Activated CD8-positive, alpha-beta T cell treated with anti-CD3 and anti-CD28 coated beads for 36 hours (primary cell): ENCODE results near the gene CRMP1. TPM values are rescaled to one million over a fixed set of nuclear protein-coding genes. Genes with fewer than 3 reads are reported as not detected.

Experiments used
- ATAC-seq: fragments of 200-7000 bp; cut with Tn5 transposase; one replicate; pipeline ENCODE4 v1.10.0; 2021; ENCODE audit warnings: mild to moderate bottlenecking, moderate library complexity
- CTCF ChIA-PET: fragments of 350-600 bp; sonication (Branson Sonifier 250); formaldehyde crosslinking; loops from one replicate; lab custom pipeline; 2021; ENCODE audit warnings: antibody characterized with exemption; lab: Charles Lee
- POLR2A ChIA-PET: fragments of 350-600 bp; sonication (Branson Sonifier 250); formaldehyde crosslinking; loops from one replicate; lab custom pipeline; 2021; ENCODE audit warnings: antibody characterized with exemption; lab: Charles Lee
- DNase-seq: peaks from one replicate; pipeline ENCODE4 v3.0.0-alpha.2; 2020
- H3K27ac Mint-ChIP-seq: one replicate; pipeline ENCODE4 v1.8.0; 2021; ENCODE audit warnings: mild to moderate bottlenecking, mixed read lengths
- H3K27me3 Mint-ChIP-seq: one replicate; pipeline ENCODE4 v1.8.0; 2021; ENCODE audit warnings: mixed read lengths
- H3K36me3 Mint-ChIP-seq: one replicate; pipeline ENCODE4 v1.8.0; 2021; ENCODE audit warnings: low read depth, mixed read lengths
- H3K4me1 Mint-ChIP-seq: one replicate; pipeline ENCODE4 v1.8.0; 2021; ENCODE audit warnings: low read depth, mixed read lengths
- H3K4me3 Mint-ChIP-seq: one replicate; pipeline ENCODE4 v1.8.0; 2021; ENCODE audit warnings: mild to moderate bottlenecking, moderate library complexity, mixed read lengths
- H3K9me3 Mint-ChIP-seq: one replicate; pipeline ENCODE4 v1.8.0; 2021; ENCODE audit warnings: mixed read lengths
- intact Hi-C: fragments of 100-400 bp; cut with micrococcal nuclease; formaldehyde crosslinking; loops from one replicate; pipeline ENCODE4 v1.10.0; 2022
- total RNA-seq, 2 experiments: library from RNA; stranded (reverse); gene quantifications; one replicate each; pipeline ENCODE4 v1.2.3, GENCODE V29; 2021
- TF ChIP-seq, protein P1 (sequence below): fragments of 200-600 bp; IDR thresholded peaks from one replicate; pipeline ENCODE4 v1.8.0; 2022; ENCODE audit warnings: antibody characterized with exemption, mild to moderate bottlenecking

The CRMP1 gene
- total RNA-seq, 2 experiments from 2014 or later = not detected

DNA sequence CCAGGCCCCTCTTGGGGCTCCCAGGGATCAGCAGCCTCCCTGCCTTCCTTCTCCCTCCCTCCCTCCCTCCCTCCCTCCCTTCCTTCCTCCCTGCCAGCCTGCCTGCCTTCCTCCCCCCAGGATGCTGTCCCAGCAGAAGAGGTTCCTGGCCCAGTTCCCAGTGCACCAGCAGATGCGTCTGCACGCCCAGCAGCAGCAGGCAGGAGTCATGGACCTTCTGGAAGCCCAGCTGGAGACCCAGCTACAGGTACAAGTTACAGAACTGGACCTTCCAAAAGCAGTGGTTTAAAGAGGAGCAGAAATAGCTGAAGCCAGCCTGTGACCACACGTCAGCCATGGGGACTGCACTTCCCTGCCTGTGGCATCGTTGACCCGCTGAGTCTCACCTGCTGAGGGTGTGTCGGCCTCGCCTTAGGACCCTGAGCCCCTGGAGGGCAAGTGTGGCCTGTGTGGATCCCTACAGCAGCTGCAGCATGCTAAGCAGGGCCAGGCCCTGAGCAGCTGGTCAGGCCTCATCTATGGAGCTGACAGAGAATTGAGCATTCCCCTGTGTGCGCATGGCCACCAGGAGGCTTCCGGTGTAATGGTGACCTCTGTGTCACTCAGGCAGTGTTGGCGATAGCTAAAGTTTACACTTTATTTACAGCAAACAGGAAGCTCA, 84.7 kb downstream of the CRMP1 start:
- Mint-ChIP-seq H3K9me3 (no peaks in the 10 kb centered on the region), H3K27me3 (no peaks in the 10 kb centered on the region), H3K27ac (no peak overlapping the region), H3K4me3 (no peak overlapping the region), H3K36me3 (no peaks in the 10 kb centered on the region), H3K4me1 (no peaks in the 10 kb centered on the region)
- no peak for ATAC-seq
- TF ChIP-seq, protein P1, sequence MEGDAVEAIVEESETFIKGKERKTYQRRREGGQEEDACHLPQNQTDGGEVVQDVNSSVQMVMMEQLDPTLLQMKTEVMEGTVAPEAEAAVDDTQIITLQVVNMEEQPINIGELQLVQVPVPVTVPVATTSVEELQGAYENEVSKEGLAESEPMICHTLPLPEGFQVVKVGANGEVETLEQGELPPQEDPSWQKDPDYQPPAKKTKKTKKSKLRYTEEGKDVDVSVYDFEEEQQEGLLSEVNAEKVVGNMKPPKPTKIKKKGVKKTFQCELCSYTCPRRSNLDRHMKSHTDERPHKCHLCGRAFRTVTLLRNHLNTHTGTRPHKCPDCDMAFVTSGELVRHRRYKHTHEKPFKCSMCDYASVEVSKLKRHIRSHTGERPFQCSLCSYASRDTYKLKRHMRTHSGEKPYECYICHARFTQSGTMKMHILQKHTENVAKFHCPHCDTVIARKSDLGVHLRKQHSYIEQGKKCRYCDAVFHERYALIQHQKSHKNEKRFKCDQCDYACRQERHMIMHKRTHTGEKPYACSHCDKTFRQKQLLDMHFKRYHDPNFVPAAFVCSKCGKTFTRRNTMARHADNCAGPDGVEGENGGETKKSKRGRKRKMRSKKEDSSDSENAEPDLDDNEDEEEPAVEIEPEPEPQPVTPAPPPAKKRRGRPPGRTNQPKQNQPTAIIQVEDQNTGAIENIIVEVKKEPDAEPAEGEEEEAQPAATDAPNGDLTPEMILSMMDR = no peak
- DNase-seq = no peak
- intact Hi-C loops = no loop called here
- ChIA-PET POLR2A (no interaction called here), CTCF (no interaction called here)

DNA sequence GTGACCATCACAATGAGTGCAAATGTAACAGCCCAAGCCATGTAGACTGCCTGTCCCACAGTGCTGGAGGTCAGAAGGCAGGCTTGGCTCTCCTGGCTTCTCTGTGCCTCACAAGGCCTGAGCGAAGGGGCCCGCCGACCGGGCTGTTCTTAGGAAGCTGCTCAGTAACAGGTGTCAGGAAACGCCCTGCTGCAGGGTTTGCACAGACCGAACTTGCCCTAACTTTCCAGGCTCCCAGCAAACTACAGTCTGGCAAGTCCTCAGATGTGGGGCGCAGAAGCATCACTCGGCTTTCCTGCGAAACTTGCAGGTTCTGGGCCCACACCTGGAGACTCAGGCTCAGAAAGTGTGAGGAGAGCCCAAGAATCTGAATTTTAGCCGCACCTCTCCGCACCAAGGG, 87.6 kb downstream of the CRMP1 start:
- no peak for DNase-seq
- H3K9me3 Mint-ChIP-seq = no peaks in the 10 kb centered on the region
- no peaks in the 10 kb centered on the region for H3K27me3 Mint-ChIP-seq
- ATAC-seq = no peak
- no peak overlapping the region for H3K4me3 Mint-ChIP-seq
- no peaks in the 10 kb centered on the region for H3K4me1 Mint-ChIP-seq
- H3K27ac Mint-ChIP-seq = no peak overlapping the region
- TF ChIP-seq, protein P1 = no peak
- intact Hi-C loops = no loop called here
- ChIA-PET CTCF (no interaction called here), POLR2A (no interaction called here)
- no peaks in the 10 kb centered on the region for H3K36me3 Mint-ChIP-seq

GRCh38 chr4:5804656-5805055, 88.2 kb downstream of the CRMP1 start:
- no peaks in the 10 kb centered on the region for H3K36me3 Mint-ChIP-seq
- no peaks in the 10 kb centered on the region for H3K27me3 Mint-ChIP-seq
- ATAC-seq (no peak), DNase-seq (no peak)
- H3K4me1 Mint-ChIP-seq = no peaks in the 10 kb centered on the region
- TF ChIP-seq, protein P1 = no peak
- intact Hi-C loops = no loop called here
- ChIA-PET POLR2A (no interaction called here), CTCF (interaction anchor here (1.1 kb wide), 1 partner anchor 8 kb away, joined by 4 read pairs; no protein-coding TSS in a partner anchor)
- H3K4me3 Mint-ChIP-seq = no peak overlapping the region
- no peak overlapping the region for H3K27ac Mint-ChIP-seq
- H3K9me3 Mint-ChIP-seq = no peaks in the 10 kb centered on the region

DNA sequence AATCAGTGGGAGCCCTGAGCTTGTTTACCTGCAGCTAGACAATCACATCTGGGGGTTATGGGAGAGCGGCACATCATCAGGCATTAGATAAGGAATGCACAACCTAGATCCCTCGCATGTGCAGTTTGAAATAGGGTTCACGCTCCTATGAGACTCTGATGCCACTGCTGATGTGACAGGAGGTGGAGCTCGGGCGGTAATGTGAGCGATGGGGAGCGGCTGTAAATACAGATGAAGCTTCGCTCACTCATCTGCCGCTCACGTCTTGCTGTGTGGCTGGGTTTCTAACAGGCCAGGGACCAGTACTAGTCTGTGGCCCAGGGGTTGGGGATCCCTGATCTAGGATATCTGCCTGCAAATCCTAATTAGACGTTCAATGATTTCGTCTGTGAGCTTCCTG, 90.3 kb downstream of the CRMP1 start:
- TF ChIP-seq, protein P1 = no peak
- Mint-ChIP-seq H3K4me1 (no peaks in the 10 kb centered on the region), H3K9me3 (no peaks in the 10 kb centered on the region), H3K36me3 (no peaks in the 10 kb centered on the region), H3K27me3 (no peaks in the 10 kb centered on the region), H3K27ac (no peak overlapping the region), H3K4me3 (no peak overlapping the region)
- CTCF ChIA-PET = interaction anchor here (0.8 kb wide), 1 partner anchor 10 kb away, joined by 3 read pairs; no protein-coding TSS in a partner anchor
- ATAC-seq = no peak
- DNase-seq = no peak
- intact Hi-C loops = no loop called here
- POLR2A ChIA-PET = no interaction called here

DNA sequence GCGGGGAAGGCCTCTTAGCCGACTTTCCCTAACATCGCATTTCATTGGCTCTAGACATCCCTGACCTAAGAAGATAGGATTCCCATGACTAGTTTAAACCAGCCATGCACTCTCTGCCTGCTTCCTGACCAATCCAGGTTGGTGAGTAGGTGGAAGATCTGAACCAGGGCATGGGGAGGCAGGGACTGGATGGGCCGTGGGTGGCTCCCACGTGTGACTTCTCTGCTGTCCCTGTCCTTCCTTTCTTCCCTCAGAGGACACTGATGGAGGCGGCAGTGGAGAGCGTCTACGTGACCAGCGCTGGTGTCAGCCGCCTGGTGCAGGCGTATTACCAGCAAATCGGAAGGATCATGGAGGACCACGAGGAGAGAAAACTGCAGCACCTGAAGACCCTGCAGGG, 91.2 kb downstream of the CRMP1 start:
- Mint-ChIP-seq H3K36me3 (no peaks in the 10 kb centered on the region), H3K9me3 (no peaks in the 10 kb centered on the region), H3K4me3 (no peak overlapping the region), H3K4me1 (no peaks in the 10 kb centered on the region), H3K27ac (no peak overlapping the region), H3K27me3 (no peaks in the 10 kb centered on the region)
- POLR2A ChIA-PET = no interaction called here
- DNase-seq = no peak
- ATAC-seq = no peak
- CTCF ChIA-PET = interaction anchor here (0.8 kb wide), 1 partner anchor 11 kb away, joined by 3 read pairs; no protein-coding TSS in a partner anchor
- TF ChIP-seq, protein P1 = no peak
- intact Hi-C loops = no loop called here
